ENCODE measurements around the gene FNTB.

- TF ChIP-seq CTCF (IDR thresholded peaks at IDR 0.05) (no peak), POLR2A (IDR thresholded peaks at IDR 0.05) (no peak)
These were observed 35.0 kb upstream of the FNTB start for GRCh38 chr14:64951724-64952123.
